IMR-90 (cell line): Measurements from ENCODE around the gene PRR22. TPM values are rescaled to one million over a fixed set of nuclear protein-coding genes. Genes with fewer than 3 reads are reported as not detected.

Experiments
- ATAC-seq: fragments of 200-7000 bp; cut with Tn5 transposase; 2 replicates; pipeline ENCODE4 v1.9.1; 2020; ENCODE audit warnings: low read depth, mild to moderate bottlenecking, moderate library complexity
- BruUV-seq: library from RNA; stranded (reverse); fragments of 400-500 nt; replicated peaks from 2 replicates; lab custom pipeline; 2021; lab: Mats Ljungman, UMichigan
- CTCF ChIA-PET: fragments of 300-600 bp; formaldehyde crosslinking; extraction: SDS; loops from one replicate; lab custom pipeline; 2021; ENCODE audit warnings: antibody characterized with exemption; lab: Yijun Ruan, JAX
- POLR2A ChIA-PET: fragments of 300-600 bp; sonication (Branson Sonifier 250); formaldehyde crosslinking; loops from one replicate; lab custom pipeline; 2022; ENCODE audit warnings: antibody characterized with exemption; ENCODE audit not compliant: unreplicated experiment; lab: Charles Lee
- DNase-seq: peaks from one replicate; pipeline ENCODE4 v3.0.0; 2013
- H2AFZ ChIP-seq: replicated peaks from 2 replicates; pipeline ENCODE3; 2013; ENCODE audit warnings: low read length, mild to moderate bottlenecking; ENCODE audit not compliant: poor library complexity
- H2AK5ac ChIP-seq: 2 replicates; pipeline ENCODE4 v1.6.1; 2013; ENCODE audit warnings: low read depth, low read length, inconsistent platforms
- H2AK9ac ChIP-seq: replicated peaks from 2 replicates; pipeline ENCODE3; 2013; ENCODE audit warnings: mild to moderate bottlenecking, low read depth, low read length, moderate library complexity; ENCODE audit not compliant: poor library complexity
- H2BK120ac ChIP-seq: 2 replicates; pipeline ENCODE4 v1.6.1; 2013; ENCODE audit warnings: low read depth, low read length, inconsistent platforms
- H2BK15ac ChIP-seq: 3 replicates; pipeline ENCODE4 v1.6.1; 2013; ENCODE audit warnings: low read depth, low read length, inconsistent platforms
- H2BK20ac ChIP-seq: 2 replicates; pipeline ENCODE4 v1.6.1; 2013; ENCODE audit warnings: low read depth, mild to moderate bottlenecking, inconsistent platforms, low read length, moderate library complexity
- H2BK5ac ChIP-seq: 2 replicates; pipeline ENCODE4 v1.6.1; 2013; ENCODE audit warnings: mild to moderate bottlenecking, low read depth, low read length, inconsistent platforms; ENCODE audit not compliant: poor library complexity, severe bottlenecking
- H3K14ac ChIP-seq: replicated peaks from 2 replicates; pipeline ENCODE4 v1.6.1; 2013; ENCODE audit warnings: low read depth, low read length, inconsistent platforms
- H3K18ac ChIP-seq: 2 replicates; pipeline ENCODE4 v1.6.1; 2013; ENCODE audit warnings: low read depth, low read length, control low read depth
- H3K23ac ChIP-seq: 2 replicates; pipeline ENCODE4 v1.6.1; 2013; ENCODE audit warnings: low read depth, low read length, inconsistent platforms
- H3K27ac ChIP-seq: 2 replicates; pipeline ENCODE4 v1.5.1; 2013; ENCODE audit warnings: mild to moderate bottlenecking, control low read depth, low read length; ENCODE audit not compliant: insufficient read depth
- H3K27me3 ChIP-seq: 2 replicates; pipeline ENCODE4 v1.6.1; 2013; ENCODE audit warnings: low read length; ENCODE audit not compliant: control insufficient read depth, insufficient read depth
- H3K36me3 ChIP-seq: 2 replicates; pipeline ENCODE4 v1.6.1; 2013; ENCODE audit warnings: low read length, mixed read lengths; ENCODE audit not compliant: control insufficient read depth, insufficient read depth
- H3K4ac ChIP-seq: 2 replicates; pipeline ENCODE4 v1.6.1; 2013; ENCODE audit warnings: low read depth, low read length, inconsistent platforms
- H3K4me1 ChIP-seq: 2 replicates; pipeline ENCODE4 v1.6.1; 2013; ENCODE audit warnings: low read length, mixed read lengths; ENCODE audit not compliant: control insufficient read depth, insufficient read depth
- H3K4me2 ChIP-seq: 2 replicates; pipeline ENCODE4 v1.6.1; 2013; ENCODE audit warnings: low read depth, mild to moderate bottlenecking, control low read depth, low read length, moderate library complexity
- H3K4me3 ChIP-seq: 2 replicates; pipeline ENCODE4 v1.5.1; 2013; ENCODE audit warnings: low read depth, mild to moderate bottlenecking, control low read depth, low read length, moderate library complexity; ENCODE audit not compliant: insufficient read depth
- H3K56ac ChIP-seq: 2 replicates; pipeline ENCODE4 v1.6.1; 2013; ENCODE audit warnings: low read length, inconsistent platforms; ENCODE audit not compliant: insufficient read depth; ENCODE audit errors: extremely low read depth
- H3K79me1 ChIP-seq, 2 experiments: 2 replicates each; pipeline ENCODE4 v1.6.1; 2013; ENCODE audit warnings: low read length in 2 of 2, inconsistent platforms in 1 of 2, low read depth in 1 of 2
- H3K9ac ChIP-seq: 2 replicates; pipeline ENCODE4 v1.6.1; 2013; ENCODE audit warnings: low read depth, low read length, control low read depth
- H3K9me1 ChIP-seq: 2 replicates; pipeline ENCODE4 v1.6.1; 2013; ENCODE audit warnings: low read length, inconsistent platforms; ENCODE audit not compliant: insufficient read depth
- H3K9me3 ChIP-seq: 2 replicates; pipeline ENCODE4 v1.6.1; 2013; ENCODE audit warnings: low read length; ENCODE audit not compliant: control insufficient read depth, insufficient read depth
- H4K20me1 ChIP-seq: 2 replicates; pipeline ENCODE4 v1.6.1; 2013; ENCODE audit warnings: low read length, inconsistent platforms; ENCODE audit not compliant: insufficient read depth
- H4K5ac ChIP-seq: 2 replicates; pipeline ENCODE4 v1.6.1; 2013; ENCODE audit warnings: mild to moderate bottlenecking, low read depth, low read length, control low read depth
- H4K8ac ChIP-seq, 2 experiments: 2 replicates each; pipeline ENCODE4 v1.6.1; 2013; ENCODE audit warnings: low read depth in 2 of 2, low read length in 2 of 2, control low read depth in 1 of 2, inconsistent platforms in 1 of 2
- H4K91ac ChIP-seq: 2 replicates; pipeline ENCODE4 v1.6.1; 2013; ENCODE audit warnings: low read depth, low read length, inconsistent platforms; ENCODE audit not compliant: insufficient read depth
- RCOR1 ChIP-seq: IDR thresholded peaks from 2 replicates; pipeline ENCODE4 v1.6.1; 2012; ENCODE audit warnings: mild to moderate bottlenecking, low read length, improper control_type of control experiment; ENCODE audit not compliant: insufficient replicate concordance
- SMC3 ChIP-seq: fragments of 150-350 bp; IDR thresholded peaks from 2 replicates; pipeline ENCODE4 v1.6.1; 2016; ENCODE audit warnings: low read depth, mild to moderate bottlenecking, antibody characterized with exemption, low read length, moderate library complexity
- dilution Hi-C: fragments of 300-500 bp; cut with HindIII; formaldehyde crosslinking; loops from one replicate; pipeline ENCODE4 v1.14.3; 2018; ENCODE audit warnings: low sequenced_read_pairs; ENCODE audit not compliant: unreplicated experiment
- in situ Hi-C: fragments of 300-500 bp; cut with MboI; formaldehyde crosslinking; loops from 3 replicates; pipeline ENCODE4 v1.14.3; 2019; ENCODE audit warnings: low sequenced_read_pairs, inconsistent platforms, mixed read lengths
- intact Hi-C: fragments of 100-400 bp; cut with micrococcal nuclease; formaldehyde crosslinking; loops from 2 replicates; pipeline ENCODE4 v1.10.0; 2022
- polyA plus RNA-seq, 3 experiments: library from polyadenylated mRNA; depleted of rRNA; stranded (reverse); fragments of >200 nt; gene quantifications; 2 replicates each; pipeline ENCODE4 v1.2.3, GENCODE V29; 2012; ENCODE audit warnings: low replicate concordance in 1 of 3
- total RNA-seq: library from RNA; depleted of rRNA; stranded (reverse); fragments of >200 nt; gene quantifications from 2 replicates; pipeline ENCODE4 v1.2.3, GENCODE V29; 2012
- TF ChIP-seq, protein P1 (sequence below): conservative IDR thresholded peaks from 2 replicates; pipeline ENCODE4 v1.5.1; 2012; ENCODE audit warnings: mild to moderate bottlenecking, low read depth, low read length, improper control_type of control experiment

The PRR22 gene
- total and polyA plus RNA-seq, 2 of the 4 experiments (the other 2 are of a cell fraction), result 0.92 TPM; not detected in 1

DNA sequence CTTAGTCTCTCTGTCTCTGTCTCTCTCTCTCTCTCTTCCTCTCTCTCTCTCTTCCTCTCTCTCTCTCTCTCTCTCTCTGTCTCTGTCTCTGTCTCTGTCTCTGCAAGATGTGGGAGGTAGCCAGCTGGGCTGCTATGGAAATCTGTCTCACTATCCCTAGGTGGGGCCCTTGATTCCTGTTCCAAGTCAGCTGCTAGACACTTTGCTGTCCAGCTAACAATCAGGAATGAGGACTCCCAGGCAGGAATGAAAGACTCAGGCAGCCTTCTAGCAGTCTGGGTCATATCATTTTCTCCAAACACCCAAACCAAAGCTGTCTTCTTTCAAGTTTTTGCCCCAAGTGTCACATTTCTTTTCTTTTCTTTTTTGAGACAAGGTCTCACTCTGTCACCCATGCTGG, 40.9 kb downstream of the PRR22 start:
- Histone ChIP-seq H4K20me1 (no peaks in the 10 kb centered on the region), H3K79me1 (no peaks in the 10 kb centered on the region), H4K8ac (no peak overlapping the region), H3K4ac (no peak overlapping the region), H4K91ac (no peak overlapping the region), H3K9me3 (no peaks in the 10 kb centered on the region), H3K23ac (no peak overlapping the region), H2BK5ac (no peak overlapping the region), H2BK15ac (no peak overlapping the region), H3K56ac (no peak overlapping the region), H3K27me3 (peaks cover 10% of the 10 kb centered on the region; the same call in 1 of the 2 replicates), H2AFZ (no peak overlapping the region), H3K4me2 (no peak overlapping the region), H3K14ac (no peak overlapping the region), H3K27ac (no peak overlapping the region), H2BK20ac (no peak overlapping the region), H3K4me3 (no peak overlapping the region), H3K9me1 (peaks cover 3% of the 10 kb centered on the region; the same call in 1 of the 2 replicates), H2AK5ac (no peak overlapping the region), H4K5ac (no peak overlapping the region), H3K4me1 (no peaks in the 10 kb centered on the region), H2BK120ac (no peak overlapping the region), H3K9ac (no peak overlapping the region), H2AK9ac (no peak overlapping the region), H3K18ac (no peak overlapping the region), H3K36me3 (no peaks in the 10 kb centered on the region)
- intact Hi-C loops (no loop called here), dilution Hi-C loops (no loop called here), in situ Hi-C loops (no loop called here)
- no TSS peak for BruUV-seq
- POLR2A ChIA-PET, result no interaction called here
- no peak for ATAC-seq
- no peak for DNase-seq
- CTCF ChIA-PET, result no interaction called here
- no peak for TF ChIP-seq SMC3
- no peak for TF ChIP-seq RCOR1
- TF ChIP-seq, protein P1, sequence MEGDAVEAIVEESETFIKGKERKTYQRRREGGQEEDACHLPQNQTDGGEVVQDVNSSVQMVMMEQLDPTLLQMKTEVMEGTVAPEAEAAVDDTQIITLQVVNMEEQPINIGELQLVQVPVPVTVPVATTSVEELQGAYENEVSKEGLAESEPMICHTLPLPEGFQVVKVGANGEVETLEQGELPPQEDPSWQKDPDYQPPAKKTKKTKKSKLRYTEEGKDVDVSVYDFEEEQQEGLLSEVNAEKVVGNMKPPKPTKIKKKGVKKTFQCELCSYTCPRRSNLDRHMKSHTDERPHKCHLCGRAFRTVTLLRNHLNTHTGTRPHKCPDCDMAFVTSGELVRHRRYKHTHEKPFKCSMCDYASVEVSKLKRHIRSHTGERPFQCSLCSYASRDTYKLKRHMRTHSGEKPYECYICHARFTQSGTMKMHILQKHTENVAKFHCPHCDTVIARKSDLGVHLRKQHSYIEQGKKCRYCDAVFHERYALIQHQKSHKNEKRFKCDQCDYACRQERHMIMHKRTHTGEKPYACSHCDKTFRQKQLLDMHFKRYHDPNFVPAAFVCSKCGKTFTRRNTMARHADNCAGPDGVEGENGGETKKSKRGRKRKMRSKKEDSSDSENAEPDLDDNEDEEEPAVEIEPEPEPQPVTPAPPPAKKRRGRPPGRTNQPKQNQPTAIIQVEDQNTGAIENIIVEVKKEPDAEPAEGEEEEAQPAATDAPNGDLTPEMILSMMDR, result no peak
